ENCODE measurements around the gene NEIL3. TPM values are rescaled to one million over a fixed set of nuclear protein-coding genes. Genes with fewer than 3 reads are reported as not detected.

Gene NEIL3
- total and polyA plus RNA-seq, 2 donors (not counting 1 experiment from before 2014, with no cell fraction given) = 0.15 TPM; not detected in 1

DNA sequence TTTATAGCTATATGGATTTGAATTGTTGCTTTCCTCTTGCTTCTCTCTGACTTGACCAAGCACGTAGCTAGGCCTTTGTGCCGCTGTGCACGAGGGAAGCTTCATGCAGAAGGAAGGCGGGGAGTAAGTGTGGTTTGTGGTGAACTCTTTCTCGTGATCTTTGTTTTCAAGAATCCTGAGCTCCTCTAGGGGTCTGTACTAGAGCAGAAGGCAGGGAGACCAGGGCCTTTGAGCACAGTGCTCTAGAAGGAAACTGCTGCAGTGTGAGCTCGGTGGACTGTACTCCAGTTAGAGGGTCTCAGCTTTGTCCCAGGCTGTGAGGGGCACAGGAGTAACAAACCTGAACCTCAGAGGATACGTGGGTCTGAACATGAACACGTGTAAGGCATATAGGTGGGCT lies 83.6 kb downstream of the NEIL3 start:
- Histone ChIP-seq H3K9ac (ENCODE audit: low read length) (no peak overlapping the region), H3K27ac (ENCODE audit: low read length in 2 of 2) (no peak overlapping the region), H4K20me1 (ENCODE audit: control insufficient read depth, insufficient read depth, low read length, poor library complexity, severe bottlenecking) (no peaks in the 10 kb centered on the region), H3K4me2 (replicated peaks; ENCODE audit: low read depth, low read length, poor library complexity, severe bottlenecking) (no peak overlapping the region), H3K9me3 (ENCODE audit: control extremely low read depth in 1 of 3, control insufficient read depth in 2 of 3, insufficient read depth in 1 of 3, low read length in 2 of 3) (no peaks in the 10 kb centered on the region), H3K27me3 (replicated peaks in 1 of 4; ENCODE audit: control extremely low read depth in 1 of 4, control insufficient read depth in 3 of 4, insufficient read depth in 4 of 4, low read length in 3 of 4) (peaks cover 0 to 3% (median 0%) of the 10 kb centered on the region in 4 experiments), H3K36me3 (replicated peaks in 1 of 2; ENCODE audit: control extremely low read depth in 1 of 2, control insufficient read depth in 1 of 2, extremely low read depth in 1 of 2, insufficient read depth in 2 of 2, low read length in 1 of 2) (no peaks in the 10 kb centered on the region), H3K4me1 (ENCODE audit: control insufficient read depth in 2 of 2, insufficient read depth in 2 of 2, low read length in 2 of 2) (no peaks in the 10 kb centered on the region), H3K79me2 (ENCODE audit: control insufficient read depth, insufficient read depth, low read length) (no peaks in the 10 kb centered on the region), H3K4me3 (ENCODE audit: control extremely low read depth in 1 of 5, extremely low read depth in 1 of 5, insufficient read depth in 1 of 5, low read depth in 2 of 5, low read length in 4 of 5) (no peak overlapping the region), H2AFZ (ENCODE audit: insufficient read depth, low read depth, low read length, poor library complexity, severe bottlenecking) (no peak overlapping the region)
- POLR2A ChIA-PET = no interaction called here
- 16% methylated on average over 8 of the region's 8 CpGs for WGBS (ENCODE audit: insufficient coverage)
- Mint-ChIP-seq H3K4me1 (no peaks in the 10 kb centered on the region), H3K27me3 (peaks cover 9% of the 10 kb centered on the region), H3K27ac (no peak overlapping the region), H3K9me3 (ENCODE audit: insufficient read depth) (no peaks in the 10 kb centered on the region), H3K4me3 (no peak overlapping the region)
- DNase-seq (no peak), ATAC-seq (ENCODE audit: low read depth) (no peak)
- intact Hi-C loops (cut with micrococcal nuclease) = no loop called here
- TF ChIP-seq CTCF (IDR thresholded peaks at IDR 0.05) (no peak), EZH2 (IDR thresholded peaks at IDR 0.05; ENCODE audit: borderline replicate concordance, insufficient read depth, low read depth, low read length, poor library complexity, severe bottlenecking) (no peak)
- CTCF ChIA-PET = interaction anchor here (0.9 kb wide), 1 partner anchor 11 kb away, joined by 3 read pairs; no protein-coding TSS in a partner anchor

- TF ChIP-seq EZH2 (IDR thresholded peaks at IDR 0.05; ENCODE audit: borderline replicate concordance, insufficient read depth, low read depth, low read length, poor library complexity, severe bottlenecking) (no peak), CTCF (IDR thresholded peaks at IDR 0.05) (no peak)
- no peak overlapping the region for H2AFZ ChIP-seq (ENCODE audit: insufficient read depth, low read depth, low read length, poor library complexity, severe bottlenecking)
- H3K79me2 ChIP-seq (ENCODE audit: control insufficient read depth, insufficient read depth, low read length) = no peaks in the 10 kb centered on the region
- H3K4me1 ChIP-seq (ENCODE audit: control insufficient read depth in 2 of 2, insufficient read depth in 2 of 2, low read length in 2 of 2) = no peaks in the 10 kb centered on the region
- DNase-seq (no peak), ATAC-seq (ENCODE audit: low read depth) (no peak)
- no peaks in the 10 kb centered on the region for H3K9me3 Mint-ChIP-seq (ENCODE audit: insufficient read depth)
- H3K4me3 Mint-ChIP-seq = no peak overlapping the region
- no peak overlapping the region for H3K27ac Mint-ChIP-seq
- no peaks in the 10 kb centered on the region for H3K36me3 ChIP-seq (replicated peaks in 1 of 2; ENCODE audit: control extremely low read depth in 1 of 2, control insufficient read depth in 1 of 2, extremely low read depth in 1 of 2, insufficient read depth in 2 of 2, low read length in 1 of 2)
- no peaks in the 10 kb centered on the region for H4K20me1 ChIP-seq (ENCODE audit: control insufficient read depth, insufficient read depth, low read length, poor library complexity, severe bottlenecking)
- ChIA-PET POLR2A (no interaction called here), CTCF (no interaction called here)
- H3K4me2 ChIP-seq (replicated peaks; ENCODE audit: low read depth, low read length, poor library complexity, severe bottlenecking) = no peak overlapping the region
- no peak overlapping the region for H3K27ac ChIP-seq (ENCODE audit: low read length in 2 of 2)
- H3K9me3 ChIP-seq (ENCODE audit: control extremely low read depth in 1 of 3, control insufficient read depth in 2 of 3, insufficient read depth in 1 of 3, low read length in 2 of 3) = no peaks in the 10 kb centered on the region
- no peak overlapping the region for H3K9ac ChIP-seq (ENCODE audit: low read length)
- WGBS (ENCODE audit: insufficient coverage) = no CpG with 5 or more reads among the region's 2 CpGs
- peaks cover 14% of the 10 kb centered on the region for H3K27me3 Mint-ChIP-seq
- intact Hi-C loops (cut with micrococcal nuclease) = no loop called here
- H3K27me3 ChIP-seq (replicated peaks in 1 of 4; ENCODE audit: control extremely low read depth in 1 of 4, control insufficient read depth in 3 of 4, insufficient read depth in 4 of 4, low read length in 3 of 4) = peaks cover 0 to 3% (median 0%) of the 10 kb centered on the region in 4 experiments
- no peak overlapping the region for H3K4me3 ChIP-seq (ENCODE audit: control extremely low read depth in 1 of 5, extremely low read depth in 1 of 5, insufficient read depth in 1 of 5, low read depth in 2 of 5, low read length in 4 of 5)
- H3K4me1 Mint-ChIP-seq = no peaks in the 10 kb centered on the region
Observed at GRCh38 chr4:177396352-177396751, 86.7 kb downstream of the NEIL3 start.
